Erythroblast (primary cell): ENCODE data around the gene DAB2.

Source experiments
- GATA1 ChIP-seq: IDR thresholded peaks from 2 replicates; pipeline ENCODE4 v1.6.1; 2011; ENCODE audit warnings: low read depth, mild to moderate bottlenecking, control low read depth, low read length, moderate library complexity
- POLR2A ChIP-seq: IDR thresholded peaks from 2 replicates; pipeline ENCODE4 v1.6.1; 2011; ENCODE audit warnings: mild to moderate bottlenecking, low read length

DNA sequence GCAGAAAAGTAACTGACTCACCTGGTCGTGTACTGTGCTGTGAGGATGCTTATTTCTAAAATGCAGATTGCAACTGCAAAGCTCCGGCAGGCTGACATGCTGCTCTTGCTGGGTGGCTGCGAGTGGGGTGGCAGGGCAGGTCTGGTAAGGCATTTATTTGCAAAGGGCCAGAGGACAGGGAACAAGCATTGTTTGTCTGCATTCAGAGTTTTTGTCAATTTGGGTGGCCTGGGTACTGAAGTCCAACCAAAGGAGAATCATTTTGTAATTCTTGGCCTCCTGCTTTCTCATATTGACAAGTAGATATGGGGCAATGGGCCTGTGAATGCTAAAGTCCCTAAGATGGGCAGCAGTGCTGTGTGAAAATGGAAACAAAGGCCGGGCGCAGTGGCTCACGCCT lies 60.4 kb downstream of the DAB2 start, which contains the start of gene C9:
- TF ChIP-seq POLR2A = no peak
- TF ChIP-seq GATA1 = no peak
